ENCODE results near the gene PRELID2.

GRCh38 chr5:145858959-145859358, 23.8 kb upstream of the PRELID2 start:
- no peak for TF ChIP-seq EZH2 (IDR thresholded peaks at IDR 0.05; ENCODE audit: borderline replicate concordance, low read length)
- no peak for TF ChIP-seq CTCF (conservative IDR thresholded peaks at IDR 0.05 in 1 of 2, IDR thresholded peaks at IDR 0.05 in 1 of 2; ENCODE audit: extremely low read depth in 1 of 2, insufficient read depth in 1 of 2, low read depth in 1 of 2, low read length in 2 of 2)

All from mammary epithelial cell (primary cell).